ENCODE results near the gene SKP1.

SKP1 gene

DNA sequence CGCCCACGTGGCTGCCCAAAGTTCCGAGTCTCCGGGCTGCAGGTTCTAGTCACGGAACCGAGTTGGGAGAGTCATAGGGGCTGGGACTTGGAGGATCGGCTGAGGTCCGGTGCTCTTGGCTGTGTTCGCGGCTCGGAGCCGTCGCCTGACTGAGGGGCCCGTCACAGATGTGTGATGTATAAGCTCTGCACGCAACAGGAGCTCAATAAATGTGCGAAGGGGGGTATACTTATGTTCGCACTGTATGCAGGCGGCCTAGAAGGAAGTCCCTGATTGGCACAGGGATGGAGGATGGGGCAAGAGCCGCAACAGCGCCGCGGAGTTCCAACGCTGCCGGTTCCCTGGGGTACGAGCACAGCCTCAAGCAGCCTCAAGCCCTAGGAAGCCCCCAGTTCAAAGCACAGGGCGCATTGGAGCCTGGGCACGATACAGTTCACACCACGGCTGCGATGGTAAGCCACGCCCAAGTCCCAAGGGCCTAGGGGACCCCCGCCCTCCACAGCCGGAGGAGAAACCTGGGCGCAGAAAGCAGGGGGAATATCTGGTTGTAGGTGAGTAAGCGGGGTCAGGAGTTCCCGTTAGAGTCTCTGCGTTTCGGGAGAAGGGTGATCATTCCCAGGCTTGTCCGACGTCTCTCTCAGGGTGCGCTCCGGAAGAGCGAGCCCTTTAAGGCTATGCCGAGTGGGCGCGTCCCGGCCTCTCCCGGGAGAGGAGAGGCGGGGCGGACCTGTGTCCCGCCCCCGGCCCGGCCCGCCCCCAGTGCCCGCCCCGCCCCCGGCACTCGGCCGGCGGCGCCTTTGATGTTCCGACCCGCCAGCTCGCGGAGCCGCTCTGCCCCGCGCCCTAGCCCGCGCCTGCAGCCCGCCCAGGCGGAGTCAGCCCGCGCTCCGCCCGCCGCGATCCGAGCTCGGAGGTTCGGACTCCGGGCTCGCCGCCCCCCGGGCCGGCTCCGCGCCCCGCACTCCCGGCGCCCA lies 62.6 kb downstream of the SKP1 start, which contains the start of gene TCF7:
TSS of gene TCF7 (plus strand) at position 780 of the 974 bp plus-strand sequence. CDS start 226 bp downstream, outside the sequence.
- DNase-seq (ENCODE audit: low spot score): peak; percentile 89

DNA sequence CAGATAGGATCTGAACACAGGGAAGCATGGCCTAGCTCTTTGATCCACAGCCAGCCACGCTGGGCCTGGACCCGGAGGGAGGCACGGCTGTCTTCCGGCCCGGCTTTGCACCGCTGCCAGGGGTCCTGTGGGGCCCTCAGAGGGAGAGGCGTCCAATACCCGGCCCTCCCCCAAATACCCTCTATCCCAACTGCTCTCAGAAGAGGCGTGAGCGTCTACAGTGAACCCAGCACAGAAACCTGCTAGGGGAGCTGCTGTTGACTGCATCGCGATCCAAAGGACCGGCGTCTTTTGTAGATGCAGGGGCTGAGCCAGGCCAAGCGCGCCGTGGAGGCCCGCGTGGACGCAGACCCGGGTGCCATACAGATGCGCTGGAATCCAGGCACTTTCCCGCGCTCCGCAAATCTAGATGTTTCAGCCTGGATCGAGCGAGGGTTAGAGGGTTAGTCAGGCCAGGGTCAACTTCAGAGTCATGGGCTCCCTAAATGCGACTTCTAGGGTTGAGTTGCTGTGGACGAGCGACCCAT lies 63.3 kb downstream of the SKP1 start:
- no peak for DNase-seq (ENCODE audit: low spot score)

DNA sequence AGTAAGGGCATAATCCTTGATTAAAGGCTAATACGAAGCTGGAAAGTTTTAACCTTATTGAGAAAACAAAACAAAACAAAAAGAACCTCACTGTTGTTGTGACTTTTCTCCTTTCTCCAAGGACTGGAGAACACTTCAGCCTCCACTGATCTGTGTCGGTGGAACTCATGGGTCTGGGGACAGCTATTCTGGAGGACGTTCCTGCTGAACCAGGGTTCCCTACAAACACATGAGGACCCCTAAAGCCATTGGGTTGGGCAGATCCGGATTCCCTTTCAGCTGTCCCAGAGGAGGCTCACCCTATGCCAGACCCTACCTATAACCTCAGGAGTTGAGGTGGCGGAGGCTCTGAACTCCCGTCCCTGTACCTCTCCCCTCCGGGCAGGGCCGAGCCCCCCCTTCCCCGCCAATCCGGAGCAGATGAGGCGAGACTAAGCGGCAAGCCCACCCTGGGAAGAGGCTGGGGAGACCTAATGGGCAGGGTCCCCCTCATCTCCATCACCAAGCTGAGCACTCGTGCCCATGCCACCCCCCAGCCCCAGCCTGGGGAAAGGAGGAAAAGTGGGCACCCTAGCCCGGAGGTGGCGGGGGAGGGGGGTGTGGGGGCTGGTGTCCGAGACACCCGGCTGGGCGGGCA lies 63.9 kb downstream of the SKP1 start:
- no peak for DNase-seq (ENCODE audit: low spot score)

DNA sequence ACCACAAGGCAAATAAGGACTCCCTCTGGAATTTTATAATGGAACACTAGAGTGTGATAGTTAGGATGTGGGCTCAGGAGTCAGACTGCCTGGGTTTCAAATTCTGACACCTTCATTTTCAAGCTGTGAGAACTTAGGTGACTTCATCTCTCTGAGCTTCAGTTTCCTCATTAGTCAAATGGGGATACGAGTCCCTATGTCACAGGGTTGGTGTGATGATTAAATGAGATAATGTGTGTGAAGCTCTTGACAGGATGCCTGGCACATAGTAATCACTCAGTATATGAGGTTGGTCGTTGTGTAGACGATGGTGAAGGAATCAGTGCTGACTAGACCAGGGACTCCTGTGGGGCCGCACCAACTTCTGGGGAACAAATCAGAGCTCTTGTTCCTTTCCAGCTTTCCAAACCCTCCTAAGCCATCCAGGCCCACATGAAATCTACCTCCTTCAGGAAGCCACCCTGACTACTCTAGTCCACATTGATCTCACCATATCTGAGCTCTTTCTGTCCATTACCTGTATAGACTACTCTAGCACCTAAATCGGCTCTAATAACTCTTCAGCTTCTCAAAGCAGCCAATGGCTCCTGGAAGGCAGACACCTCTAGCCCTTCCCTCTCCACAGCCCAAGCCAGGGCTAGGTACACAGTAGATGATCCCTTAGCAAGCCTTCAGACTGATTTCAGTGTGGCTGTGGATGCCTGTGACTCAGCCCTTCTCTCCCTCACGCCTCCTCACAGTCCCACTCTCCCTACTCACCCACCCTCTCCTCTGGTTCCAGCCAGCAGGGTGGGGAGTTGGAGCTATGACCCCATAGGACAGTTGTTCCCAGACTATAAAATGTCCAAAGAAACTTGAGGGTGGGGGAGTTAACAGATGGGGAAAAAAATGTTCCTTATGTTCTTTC lies 64.8 kb downstream of the SKP1 start:
- no peak for DNase-seq (ENCODE audit: low spot score)

DNA sequence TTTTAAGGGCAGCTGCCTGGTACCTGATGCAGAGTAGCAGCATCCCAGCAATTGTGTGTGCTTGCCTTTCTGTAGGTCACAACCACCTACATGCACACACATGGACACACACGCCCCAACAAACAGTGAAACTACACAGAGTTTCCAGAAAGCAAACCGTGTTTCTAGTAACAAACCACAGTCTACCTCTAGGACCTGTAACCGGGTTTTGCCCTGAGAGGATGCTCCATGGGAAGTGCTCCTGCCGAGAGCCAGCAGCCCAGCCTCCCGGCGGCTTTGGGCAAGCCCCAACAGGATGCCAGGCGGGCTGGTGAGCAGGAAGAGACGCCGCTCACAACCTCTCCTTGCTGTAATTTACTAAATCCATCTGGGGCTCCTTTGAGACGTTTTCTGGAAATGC lies 66.4 kb downstream of the SKP1 start:
- DNase-seq (ENCODE audit: low spot score): no peak

DNA sequence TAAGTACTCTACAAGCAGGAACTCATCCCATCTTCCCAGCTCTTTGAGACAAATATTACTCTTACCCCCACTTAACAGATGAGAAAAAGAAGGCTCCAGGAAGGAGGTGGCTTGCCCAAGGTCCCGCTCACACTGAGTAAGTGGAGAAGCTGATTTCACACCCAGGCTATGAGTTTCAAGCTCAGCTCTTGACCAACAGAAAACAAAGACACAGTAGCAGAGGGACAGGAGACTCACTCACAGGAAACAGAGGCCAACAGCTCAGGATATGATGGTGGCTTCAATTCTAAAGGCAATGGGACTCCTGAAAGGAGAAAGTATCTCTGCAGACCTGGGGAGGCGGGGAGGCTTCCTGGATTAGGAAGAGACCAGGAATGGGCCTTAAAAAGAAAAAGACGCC lies 69.0 kb downstream of the SKP1 start:
- DNase-seq (ENCODE audit: low spot score): no peak

DNA sequence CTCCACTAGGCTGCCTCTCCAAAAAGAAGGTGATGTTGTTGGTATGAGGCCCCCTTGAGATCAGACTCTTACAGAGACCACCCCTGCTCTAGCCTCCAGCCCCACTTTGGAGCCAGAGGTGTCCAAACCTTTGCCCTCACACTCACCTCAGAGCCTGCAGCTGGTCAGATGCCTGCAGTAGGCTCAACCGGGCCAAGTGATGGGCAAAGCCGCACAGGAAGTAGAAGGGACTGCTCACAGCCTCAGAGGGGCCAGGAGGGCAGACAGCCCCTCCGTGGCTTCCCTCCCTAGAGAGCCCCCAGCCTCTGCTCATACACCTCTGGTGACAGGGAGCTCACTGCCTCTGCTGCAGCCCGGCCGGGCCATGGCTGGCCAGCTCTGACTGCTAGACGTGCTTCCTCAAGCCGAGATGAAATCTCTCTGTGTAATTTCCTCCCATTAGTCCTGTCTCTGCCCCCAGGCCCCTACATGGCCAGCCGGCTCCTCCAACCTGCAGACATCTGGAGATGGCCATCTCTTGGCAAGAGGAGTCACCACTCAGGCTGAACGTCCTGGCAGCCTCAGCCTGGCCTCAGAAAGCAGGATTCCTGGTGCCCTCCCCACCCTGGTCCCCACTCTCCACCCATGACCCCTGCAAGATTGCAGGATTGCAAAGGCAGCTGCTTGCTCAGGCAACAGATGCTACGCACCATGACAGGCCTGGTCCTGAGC lies 69.6 kb downstream of the SKP1 start:
- DNase-seq (ENCODE audit: low spot score): no peak

DNA sequence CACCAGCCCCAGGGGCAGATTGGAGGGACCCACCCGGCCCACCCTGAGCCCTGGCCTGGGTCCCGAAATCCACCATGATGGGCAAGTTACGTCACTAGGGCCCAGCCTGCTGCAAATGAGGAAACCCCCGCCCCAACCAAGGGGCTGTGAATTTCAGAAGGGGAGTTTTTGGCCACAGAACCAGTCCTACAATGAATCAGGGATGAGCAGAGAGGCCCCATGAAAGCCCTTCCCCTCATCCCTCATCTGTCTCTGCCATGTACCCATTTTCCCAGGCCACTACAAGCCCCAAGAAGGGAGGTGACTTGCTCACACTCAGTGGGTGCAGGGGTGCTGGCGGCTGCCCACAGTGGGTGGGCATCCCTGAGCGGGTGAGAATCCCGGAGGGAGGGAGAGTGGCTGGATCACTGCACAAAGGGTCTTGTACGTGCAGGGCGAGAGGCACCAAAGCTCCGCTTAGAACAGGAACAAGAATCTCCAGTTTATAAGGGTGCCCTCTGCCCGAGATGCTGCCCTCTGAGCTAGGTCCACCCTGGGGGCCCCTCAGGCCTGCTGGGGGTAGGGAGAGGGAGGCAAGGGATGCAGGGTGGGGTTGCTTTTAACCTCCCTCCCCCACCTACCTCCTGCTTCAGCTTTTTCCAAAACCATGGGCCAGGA lies 72.6 kb downstream of the SKP1 start:
- DNase-seq (ENCODE audit: low spot score): no peak

DNA sequence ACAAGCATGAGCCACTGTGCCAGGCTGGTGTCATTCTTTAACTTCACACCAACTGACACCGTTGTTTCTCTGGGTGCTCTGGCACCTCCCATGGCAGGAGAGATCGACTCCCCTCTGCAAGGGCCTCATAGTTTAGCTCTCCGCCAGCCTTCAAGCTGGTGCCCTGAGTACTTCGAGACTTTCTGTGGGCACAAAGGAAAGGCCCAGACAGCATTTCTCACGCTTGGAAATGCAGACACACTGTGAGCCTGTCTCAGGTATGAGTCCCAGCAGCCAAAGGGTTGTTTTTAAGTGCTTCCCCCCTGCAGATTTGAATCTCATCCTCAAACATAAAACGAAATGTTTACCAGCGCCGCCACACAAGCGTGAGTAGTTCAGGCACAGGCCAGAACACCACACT lies 73.4 kb downstream of the SKP1 start:
- DNase-seq (ENCODE audit: low spot score): no peak

DNA sequence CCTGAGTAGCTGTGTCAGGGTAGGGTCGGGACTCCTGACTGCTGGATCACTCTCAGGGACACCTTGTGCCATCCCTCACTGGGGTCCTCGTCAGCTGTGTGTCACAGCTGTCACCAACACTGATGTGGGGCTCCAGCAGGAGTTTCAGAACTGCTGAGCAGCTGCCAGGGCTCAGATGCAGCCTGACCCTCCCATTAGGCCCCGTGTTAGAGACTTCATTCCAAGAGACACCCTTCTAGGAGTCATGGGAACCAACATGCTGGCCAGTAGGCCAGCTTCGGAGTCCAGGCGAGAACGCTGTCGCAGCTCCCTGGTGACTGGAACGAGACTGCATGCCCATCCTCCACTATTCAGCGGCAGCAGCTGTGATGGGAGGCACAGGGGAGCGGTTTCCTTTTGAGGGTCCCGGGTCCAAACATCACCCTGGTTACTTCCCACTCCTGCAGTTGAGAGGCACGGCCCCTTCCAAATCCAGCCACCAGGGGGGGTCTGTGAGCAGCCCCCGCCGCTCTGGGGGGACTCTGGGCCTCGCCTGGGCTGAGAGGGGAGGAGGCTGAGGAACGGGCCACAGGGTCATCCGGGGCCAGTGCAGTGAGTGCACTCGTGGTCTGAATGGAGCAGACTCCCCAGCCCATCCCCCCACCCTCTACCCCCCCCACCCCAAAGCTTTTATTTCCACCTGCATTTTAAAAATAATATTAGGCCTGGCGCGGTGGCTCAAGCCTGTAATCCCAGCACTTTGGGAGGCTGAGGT lies 74.9 kb downstream of the SKP1 start:
- DNase-seq (ENCODE audit: low spot score): peak; percentile 83

DNA sequence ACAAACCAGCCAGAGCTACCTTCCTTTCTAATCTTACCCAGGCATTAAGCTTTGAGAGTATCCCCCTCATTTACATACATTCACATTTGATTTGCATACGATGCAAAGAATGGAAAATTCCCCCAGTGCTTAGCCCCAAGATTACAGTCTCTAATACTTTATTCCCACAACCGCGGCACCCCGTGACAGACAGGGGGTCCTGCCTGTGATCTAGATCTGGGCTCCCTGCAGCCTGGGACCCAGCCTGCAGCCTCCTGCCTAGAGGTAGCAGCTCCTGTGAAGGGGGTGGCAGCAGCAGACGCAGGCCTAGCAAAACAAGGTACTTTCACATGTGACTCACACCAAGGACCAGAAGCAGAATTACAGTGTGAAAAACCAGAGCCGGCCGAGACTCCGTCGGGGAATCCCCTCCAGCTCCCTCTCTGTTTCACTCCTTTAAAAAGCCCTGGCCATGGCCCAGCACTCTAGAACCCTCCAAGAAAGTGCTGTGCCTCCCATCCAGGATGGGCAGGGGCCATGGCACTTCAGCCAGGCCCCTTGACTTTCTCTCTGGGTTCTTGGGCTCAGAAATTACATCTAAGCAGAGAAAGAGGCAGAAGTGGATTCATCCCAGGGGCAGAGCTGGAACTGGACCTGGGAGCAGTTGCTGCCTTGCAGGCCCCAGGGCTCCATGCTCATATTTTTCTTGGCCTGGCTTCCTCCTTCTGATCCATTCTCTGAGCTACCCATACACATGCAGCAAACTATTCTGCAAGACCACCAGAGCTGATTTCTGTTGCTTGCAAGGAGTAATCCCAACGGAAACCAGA lies 76.3 kb downstream of the SKP1 start:
- no peak for DNase-seq (ENCODE audit: low spot score)

DNA sequence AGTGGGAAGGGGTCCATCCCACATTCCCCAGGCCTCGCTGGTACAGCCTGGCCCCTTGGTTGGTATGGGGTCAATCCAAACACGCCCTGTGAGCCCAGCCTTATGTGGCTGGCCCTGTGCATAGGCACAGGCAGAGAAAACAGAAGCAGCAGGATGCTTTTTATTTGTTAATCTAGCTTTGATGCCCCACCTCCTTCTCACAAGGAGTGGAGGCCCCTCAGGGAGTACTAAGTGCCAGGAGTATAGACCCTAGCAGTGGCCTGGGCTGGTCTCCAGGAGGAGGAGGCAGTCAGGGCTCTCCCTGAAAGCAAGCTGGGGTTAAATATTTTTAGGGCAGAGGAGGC lies 76.8 kb downstream of the SKP1 start:
- no peak for DNase-seq (ENCODE audit: low spot score)

DNA sequence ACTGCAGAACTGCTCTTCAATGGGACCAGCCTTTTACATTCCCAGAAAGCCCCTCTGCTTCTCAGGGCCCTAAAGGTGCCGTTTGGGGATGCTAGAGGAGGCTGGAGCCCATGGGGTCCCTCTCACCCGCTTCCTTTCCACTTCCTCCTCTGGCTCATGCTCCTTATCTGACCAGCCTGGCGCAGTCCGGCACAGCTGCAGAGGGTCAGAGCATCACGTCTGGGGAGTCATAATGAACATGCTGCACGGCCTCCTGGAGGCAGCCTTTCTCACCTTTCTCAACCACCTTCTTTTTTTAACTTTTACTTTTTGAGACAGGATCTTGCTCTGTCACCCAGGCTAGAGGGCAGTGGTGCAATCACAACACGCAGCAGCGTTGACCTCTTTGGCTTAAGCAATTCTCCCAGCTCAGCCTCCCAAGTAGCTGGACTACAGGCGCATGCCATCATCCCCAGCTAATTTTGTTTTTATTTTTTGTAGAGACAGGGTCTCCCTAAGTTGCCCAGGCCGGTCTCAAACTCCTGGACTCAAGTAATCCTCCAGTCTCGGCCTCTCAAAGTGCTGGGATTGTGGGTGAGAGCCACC lies 77.4 kb downstream of the SKP1 start:
- DNase-seq (ENCODE audit: low spot score): no peak
